IMR-90 (cell line): Measurements from ENCODE around the gene NFASC.

Source experiments
- BHLHE40 ChIP-seq: fragments of 150-350 bp; IDR thresholded peaks from 2 replicates; pipeline ENCODE4 v1.6.1; 2016; ENCODE audit warnings: mild to moderate bottlenecking, low read depth, low read length
- CEBPB ChIP-seq: IDR thresholded peaks from 2 replicates; pipeline ENCODE4 v1.6.1; 2012; ENCODE audit warnings: low read depth, low read length, improper control_type of control experiment
- CTCF ChIP-seq: conservative IDR thresholded peaks from 2 replicates; pipeline ENCODE4 v1.5.1; 2012; ENCODE audit warnings: mild to moderate bottlenecking, low read depth, low read length, improper control_type of control experiment
- ELK1 ChIP-seq: fragments of 150-350 bp; IDR thresholded peaks from 2 replicates; pipeline ENCODE4 v1.6.1; 2016; ENCODE audit warnings: low read depth, mild to moderate bottlenecking, low read length, moderate library complexity, borderline replicate concordance
- MAZ ChIP-seq: IDR thresholded peaks from 2 replicates; pipeline ENCODE4 v1.6.1; 2012; ENCODE audit warnings: low read depth, mild to moderate bottlenecking, low read length, improper control_type of control experiment, moderate library complexity, borderline replicate concordance
- MXI1 ChIP-seq: IDR thresholded peaks from 2 replicates; pipeline ENCODE4 v1.6.1; 2012; ENCODE audit warnings: low read depth, mild to moderate bottlenecking, low read length, moderate library complexity, borderline replicate concordance
- NFE2L2 ChIP-seq: fragments of 150-350 bp; IDR thresholded peaks from 2 replicates; pipeline ENCODE4 v1.6.1; 2016; ENCODE audit warnings: low read depth, mild to moderate bottlenecking, low read length
- POLR2A ChIP-seq: IDR thresholded peaks from 2 replicates; pipeline ENCODE4 v1.6.1; 2012; ENCODE audit warnings: mild to moderate bottlenecking, low read depth, low read length
- RAD21 ChIP-seq: IDR thresholded peaks from 2 replicates; pipeline ENCODE4 v1.6.1; 2012; ENCODE audit warnings: low read length, improper control_type of control experiment
- RCOR1 ChIP-seq: IDR thresholded peaks from 2 replicates; pipeline ENCODE4 v1.6.1; 2012; ENCODE audit warnings: mild to moderate bottlenecking, low read length, improper control_type of control experiment; ENCODE audit not compliant: insufficient replicate concordance
- RFX5 ChIP-seq: IDR thresholded peaks from 2 replicates; pipeline ENCODE4 v1.8.0; 2012; ENCODE audit warnings: low read depth, mild to moderate bottlenecking, low read length, moderate library complexity
- SMC3 ChIP-seq: fragments of 150-350 bp; IDR thresholded peaks from 2 replicates; pipeline ENCODE4 v1.6.1; 2016; ENCODE audit warnings: low read depth, mild to moderate bottlenecking, antibody characterized with exemption, low read length, moderate library complexity
- USF2 ChIP-seq: fragments of 150-350 bp; IDR thresholded peaks from 2 replicates; pipeline ENCODE4 v1.6.1; 2017; ENCODE audit warnings: mild to moderate bottlenecking, antibody characterized with exemption, low read length, low read depth

GRCh38 chr1:204997591-204998355, 127.1 kb downstream of the NFASC start:
- TF ChIP-seq CTCF (no peak), RAD21 (no peak), POLR2A (no peak), MAZ (no peak), BHLHE40 (no peak), RCOR1 (no peak), USF2 (no peak), MXI1 (no peak), RFX5 (no peak), SMC3 (no peak), ELK1 (no peak), CEBPB (no peak), NFE2L2 (no peak)
